GM19239 (cell line): ENCODE measurements around the gene PHF14.
A peak's percentile ranks its signal among the peaks of the same experiment; 100 is the strongest.

Experiments
- DNase-seq: peaks from one replicate; pipeline ENCODE4 v3.0.0; 2011; ENCODE audit warnings: low spot score; ENCODE audit not compliant: insufficient read length
- FAIRE-seq: peaks from 2 replicates; lab custom pipeline; 2011; peaks lifted over from hg19 to GRCh38; lab: Jason Lieb, UNC

Gene PHF14

GRCh38 chr7:11082552-11083213, 109.0 kb downstream of the PHF14 start:
- no peak for FAIRE-seq
- DNase-seq, result no peak

GRCh38 chr7:11083214-11083568, 109.5 kb downstream of the PHF14 start:
- no peak for FAIRE-seq
- no peak for DNase-seq

- DNase-seq, result no peak
- no peak for FAIRE-seq
Measured at GRCh38 chr7:11104578-11104977, 130.9 kb downstream of the PHF14 start.

- FAIRE-seq (no peak), DNase-seq (no peak)
Measured at GRCh38 chr7:11109659-11110058, 136.0 kb downstream of the PHF14 start.

- DNase-seq (peak; percentile 1), FAIRE-seq (peak; percentile 28)
Measured at GRCh38 chr7:11120068-11120664, 146.5 kb downstream of the PHF14 start.

GRCh38 chr7:11120675-11121220, 147.1 kb downstream of the PHF14 start:
- DNase-seq (no peak), FAIRE-seq (no peak)

GRCh38 chr7:11124856-11125559, 151.3 kb downstream of the PHF14 start:
- FAIRE-seq (no peak), DNase-seq (no peak)

- FAIRE-seq (no peak), DNase-seq (no peak)
Measured at GRCh38 chr7:11127114-11127785, 153.6 kb downstream of the PHF14 start.

- DNase-seq, result no peak
- no peak for FAIRE-seq
Measured at GRCh38 chr7:11127988-11128387, 154.3 kb downstream of the PHF14 start.

- no peak for FAIRE-seq
- no peak for DNase-seq
Measured at GRCh38 chr7:11128498-11128897, 154.8 kb downstream of the PHF14 start.

- DNase-seq (no peak), FAIRE-seq (peak; percentile 8)
Measured at GRCh38 chr7:11130012-11130411, 156.3 kb downstream of the PHF14 start.

- no peak for FAIRE-seq
Measured at GRCh38 chr7:11130601-11131000, 156.9 kb downstream of the PHF14 start.

GRCh38 chr7:11133436-11133959, 159.8 kb downstream of the PHF14 start:
- no peak for FAIRE-seq

More at GRCh38 chr7:11130601-11131000, 156.9 kb downstream of the PHF14 start:
- no peak for DNase-seq

GRCh38 chr7:11135573-11135972, 161.9 kb downstream of the PHF14 start:
- FAIRE-seq, result no peak
- DNase-seq, result no peak

More at GRCh38 chr7:11133436-11133959, 159.8 kb downstream of the PHF14 start:
- DNase-seq, result no peak

- FAIRE-seq (no peak), DNase-seq (no peak)
Measured at GRCh38 chr7:11141541-11141940, 167.9 kb downstream of the PHF14 start.

GRCh38 chr7:11153694-11154093, 180.0 kb downstream of the PHF14 start:
- DNase-seq (no peak), FAIRE-seq (no peak)

- no peak for DNase-seq
- no peak for FAIRE-seq
Measured at GRCh38 chr7:11155883-11156282, 182.2 kb downstream of the PHF14 start.

- DNase-seq (no peak), FAIRE-seq (no peak)
Measured at GRCh38 chr7:11161499-11161898, 187.8 kb downstream of the PHF14 start.

GRCh38 chr7:11163220-11163619, 189.5 kb downstream of the PHF14 start:
- DNase-seq (no peak), FAIRE-seq (no peak)

GRCh38 chr7:11166051-11166450, 192.4 kb downstream of the PHF14 start:
- DNase-seq, result no peak
- no peak for FAIRE-seq
